ENCODE measurements around the gene MAPKBP1. TPM values are rescaled to one million over a fixed set of nuclear protein-coding genes. Genes with fewer than 3 reads are reported as not detected.

MAPKBP1 gene
- total and polyA plus RNA-seq, 2 of the 8 experiments (the other 6 are each of a cell fraction or from before 2014, with no cell fraction given): 4.3 to 11.3 TPM

GRCh38 chr15:41794081-41794480, 19.8 kb downstream of the MAPKBP1 start:
- Histone ChIP-seq H3K4me3 (ENCODE audit: extremely low read depth in 1 of 4, insufficient read depth in 2 of 4, low read depth in 3 of 4, low read length in 4 of 4) (no peak overlapping the region), H2AFZ (ENCODE audit: low read length) (no peak overlapping the region), H2AK5ac (ENCODE audit: low read depth, low read length) (no peak overlapping the region), H3K9me3 (ENCODE audit: insufficient read depth in 2 of 2, low read depth in 1 of 2, low read length in 1 of 2) (no peaks in the 10 kb centered on the region), H4K91ac (replicated peaks; ENCODE audit: insufficient read length, low read length) (no peak overlapping the region), H2BK12ac (ENCODE audit: low read depth, low read length) (no peak overlapping the region), H4K5ac (ENCODE audit: insufficient read length, low read depth, low read length) (no peak overlapping the region), H3K56ac (replicated peaks; ENCODE audit: insufficient read length, low read depth, low read length) (no peak overlapping the region), H3K9ac (replicated peaks in 1 of 4; ENCODE audit: extremely low read depth in 1 of 4, low read depth in 3 of 4, low read length in 3 of 4) (no peak overlapping the region), H3K4me2 (ENCODE audit: insufficient read depth in 1 of 2, low read depth in 2 of 2, low read length in 2 of 2) (no peak overlapping the region), H3K79me1 (ENCODE audit: low read depth, low read length) (no peaks in the 10 kb centered on the region), H2BK5ac (ENCODE audit: low read depth, low read length) (no peak overlapping the region), H3K79me2 (ENCODE audit: control insufficient read depth in 1 of 2, insufficient read depth in 2 of 2, low read length in 2 of 2) (no peaks in the 10 kb centered on the region; a peak in 1 of 4 replicates), H3K23ac (ENCODE audit: insufficient read length) (no peak overlapping the region), H3K18ac (ENCODE audit: extremely low read depth, low read length) (no peak overlapping the region), H2BK120ac (replicated peaks; ENCODE audit: low read depth, low read length) (no peak overlapping the region), H3K4ac (replicated peaks; ENCODE audit: insufficient read length, low read depth, low read length) (no peak overlapping the region), H3K14ac (ENCODE audit: insufficient read length) (no peak overlapping the region), H3K27me3 (replicated peaks in 1 of 4; ENCODE audit: control insufficient read depth in 3 of 4, extremely low read depth in 1 of 4, insufficient read depth in 3 of 4, low read length in 3 of 4) (no peaks in the 10 kb centered on the region), H3K4me1 (replicated peaks in 1 of 4; ENCODE audit: control insufficient read depth in 3 of 4, insufficient read depth in 4 of 4, low read length in 3 of 4) (peaks cover 6 to 19% (median 13%) of the 10 kb centered on the region in 4 experiments; a peak in 6 of 7 replicates), H2BK15ac (ENCODE audit: low read length) (no peak overlapping the region), H4K20me1 (replicated peaks in 1 of 2; ENCODE audit: control insufficient read depth in 1 of 2, insufficient read depth in 2 of 2, low read length in 2 of 2) (peaks cover 0 to under 1% of the 10 kb centered on the region in 2 experiments), H3K27ac (ENCODE audit: low read depth, low read length) (no peak overlapping the region), H3K36me3 (ENCODE audit: control insufficient read depth in 2 of 4, insufficient read depth in 4 of 4, low read length in 3 of 4) (no peaks in the 10 kb centered on the region), H2BK20ac (ENCODE audit: low read length) (no peak overlapping the region), H3K23me2 (ENCODE audit: low read depth, low read length) (no peaks in the 10 kb centered on the region), H4K8ac (ENCODE audit: extremely low read depth, insufficient read depth, low read length) (no peak overlapping the region)
- 88% methylated on average over 4 of the region's 4 CpGs; no CpG with 5 or more reads in 1 of the 2 experiments for WGBS, 2 experiments (ENCODE audit: extremely low coverage in 1 of 2, insufficient coverage in 1 of 2, insufficient read length in 1 of 2, insufficient replicate concordance in 2 of 2, low coverage in 1 of 2, low lambda C conversion rate in 2 of 2, missing lambda C conversion rate in 1 of 2)
- FAIRE-seq: no peak
- ChIA-PET POLR2A (ENCODE audit: partially characterized antibody) (no interaction called here), CTCF (ENCODE audit: partially characterized antibody) (interaction anchor here (1.1 to 2.7 kb wide), 6 partner anchors 11 to 190 kb away, joined by 3 to 15 read pairs (median 3); no protein-coding TSS in a partner anchor)
- no peak for DNase-seq (ENCODE audit: low read depth in 1 of 2, low spot score in 2 of 2)
- TF ChIP-seq TCF12 (IDR thresholded peaks at IDR 0.05; ENCODE audit: low read depth, low read length) (no peak), EZH2 (IDR thresholded peaks at IDR 0.05; ENCODE audit: low read depth, low read length, severe bottlenecking) (no peak), TAF1 (IDR thresholded peaks at IDR 0.05; ENCODE audit: low read depth, low read length) (no peak), ASH2L (IDR thresholded peaks at IDR 0.05; ENCODE audit: low read length) (no peak), SP2 (IDR thresholded peaks at IDR 0.05; ENCODE audit: low read length) (no peak), ZNF274 (IDR thresholded peaks at IDR 0.05; ENCODE audit: borderline replicate concordance, extremely low read depth, low read length) (no peak)

Measured in H1 (cell line).